ENCODE data around the gene PRPF31.
"Not testable (repeated sequence)": the region's sequence is repeated elsewhere in the genome, so short reads cannot be mapped to it uniquely, and the experiment has no call there.

- TF ChIP-seq POLR2A (IDR thresholded peaks at IDR 0.05) = not testable (repeated sequence)
- TF ChIP-seq, protein P1, sequence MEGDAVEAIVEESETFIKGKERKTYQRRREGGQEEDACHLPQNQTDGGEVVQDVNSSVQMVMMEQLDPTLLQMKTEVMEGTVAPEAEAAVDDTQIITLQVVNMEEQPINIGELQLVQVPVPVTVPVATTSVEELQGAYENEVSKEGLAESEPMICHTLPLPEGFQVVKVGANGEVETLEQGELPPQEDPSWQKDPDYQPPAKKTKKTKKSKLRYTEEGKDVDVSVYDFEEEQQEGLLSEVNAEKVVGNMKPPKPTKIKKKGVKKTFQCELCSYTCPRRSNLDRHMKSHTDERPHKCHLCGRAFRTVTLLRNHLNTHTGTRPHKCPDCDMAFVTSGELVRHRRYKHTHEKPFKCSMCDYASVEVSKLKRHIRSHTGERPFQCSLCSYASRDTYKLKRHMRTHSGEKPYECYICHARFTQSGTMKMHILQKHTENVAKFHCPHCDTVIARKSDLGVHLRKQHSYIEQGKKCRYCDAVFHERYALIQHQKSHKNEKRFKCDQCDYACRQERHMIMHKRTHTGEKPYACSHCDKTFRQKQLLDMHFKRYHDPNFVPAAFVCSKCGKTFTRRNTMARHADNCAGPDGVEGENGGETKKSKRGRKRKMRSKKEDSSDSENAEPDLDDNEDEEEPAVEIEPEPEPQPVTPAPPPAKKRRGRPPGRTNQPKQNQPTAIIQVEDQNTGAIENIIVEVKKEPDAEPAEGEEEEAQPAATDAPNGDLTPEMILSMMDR (IDR thresholded peaks at IDR 0.05) = not testable (repeated sequence)
Observed at GRCh38 chr19:54095859-54096616, 19.5 kb upstream of the PRPF31 start.
